Duodenal mucosa (tissue), 2 donors: ENCODE results near the gene MARCHF3.

Experiments used
- H3K27ac ChIP-seq: one replicate; pipeline ENCODE4 v1.7.0; 2013; ENCODE audit warnings: low read depth, low read length
- H3K27me3 ChIP-seq, 2 donors: one replicate each; pipeline ENCODE4 v1.7.0; 2013; ENCODE audit warnings: low read length in 2 of 2, control low read depth in 1 of 2; ENCODE audit not compliant: insufficient read depth in 2 of 2, control insufficient read depth in 1 of 2
- H3K36me3 ChIP-seq, 2 donors: one replicate each; pipeline ENCODE4 v1.7.0; 2013; ENCODE audit warnings: low read length in 2 of 2, control low read depth in 1 of 2; ENCODE audit not compliant: insufficient read depth in 2 of 2, control insufficient read depth in 1 of 2
- H3K4me1 ChIP-seq, 2 donors: one replicate each; pipeline ENCODE4 v1.7.0; 2013; ENCODE audit warnings: low read length in 2 of 2, control low read depth in 1 of 2; ENCODE audit not compliant: insufficient read depth in 2 of 2, control insufficient read depth in 1 of 2
- H3K4me3 ChIP-seq, 2 donors: one replicate each; pipeline ENCODE4 v1.7.0; 2013; ENCODE audit warnings: low read length in 2 of 2, low read depth in 1 of 2
- H3K9ac ChIP-seq, 2 donors: one replicate each; pipeline ENCODE4 v1.7.0; 2013; ENCODE audit warnings: low read length in 2 of 2, low read depth in 1 of 2
- H3K9me3 ChIP-seq, 2 donors: one replicate each; pipeline ENCODE4 v1.7.0; 2013; ENCODE audit warnings: low read length in 2 of 2, control low read depth in 1 of 2; ENCODE audit not compliant: control insufficient read depth in 1 of 2

The MARCHF3 gene

DNA sequence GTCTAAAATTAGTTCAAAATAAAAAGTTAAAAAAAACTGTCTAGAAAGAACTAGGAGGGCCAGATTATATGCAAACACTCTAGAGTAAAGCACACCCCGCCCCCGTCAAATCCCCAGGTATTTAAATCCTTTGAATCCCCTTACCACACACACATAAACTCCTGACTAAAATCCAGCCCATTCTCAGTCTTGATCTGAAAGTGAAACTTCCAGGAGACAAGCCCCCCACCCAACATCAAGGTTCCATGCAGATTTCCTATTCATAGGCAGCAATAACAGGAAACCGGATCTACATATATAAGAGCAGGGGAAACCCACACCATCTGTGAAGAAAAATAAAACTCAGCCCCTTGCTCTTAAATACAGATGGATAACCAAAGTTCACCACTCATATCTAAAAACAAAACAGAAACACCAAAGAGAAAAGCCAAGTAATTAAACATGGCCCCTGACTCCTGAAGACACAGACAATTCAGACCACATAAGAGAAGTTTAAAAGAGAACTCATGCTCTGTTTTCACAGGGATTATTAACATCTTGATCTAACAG lies 42.3 kb downstream of the MARCHF3 start:
- H3K4me3 ChIP-seq = no peak overlapping the region
- H3K4me1 ChIP-seq = no peaks in the 10 kb centered on the region
- H3K36me3 ChIP-seq = no peaks in the 10 kb centered on the region
- H3K9ac ChIP-seq = no peak overlapping the region
- H3K27me3 ChIP-seq = no peaks in the 10 kb centered on the region
- H3K9me3 ChIP-seq = no peaks in the 10 kb centered on the region
- no peak overlapping the region for H3K27ac ChIP-seq

DNA sequence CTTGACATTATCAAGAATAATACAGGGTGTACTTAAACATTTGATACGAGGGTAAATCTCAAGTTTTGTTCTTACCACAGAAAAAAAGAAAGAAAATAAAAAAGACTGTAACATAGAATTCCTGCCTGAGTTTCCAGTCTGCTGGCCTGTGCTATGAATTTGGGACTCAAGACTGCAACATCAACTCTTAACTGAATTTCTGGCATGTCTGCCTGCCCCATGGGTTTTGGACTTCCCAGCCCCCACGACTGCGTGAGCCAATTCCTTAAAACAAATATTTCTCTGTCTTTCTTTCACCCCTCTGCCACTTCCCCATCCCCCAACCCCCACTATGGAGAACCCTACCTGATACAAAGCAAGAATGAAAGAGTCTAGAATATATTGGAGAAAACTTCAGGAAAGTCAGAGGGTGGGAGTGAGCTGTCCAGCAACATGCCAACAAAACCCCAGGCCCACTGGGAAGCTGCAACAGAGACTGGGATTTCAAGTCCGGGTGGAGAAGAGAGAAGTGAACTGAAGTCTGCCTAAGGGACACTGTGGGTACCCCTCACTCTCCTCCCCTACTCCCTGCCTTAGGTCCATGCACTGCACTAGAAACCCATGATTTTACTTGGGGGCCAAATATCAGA lies 43.0 kb downstream of the MARCHF3 start:
- no peak overlapping the region for H3K27ac ChIP-seq
- H3K4me1 ChIP-seq = no peaks in the 10 kb centered on the region
- H3K36me3 ChIP-seq = no peaks in the 10 kb centered on the region
- no peaks in the 10 kb centered on the region for H3K27me3 ChIP-seq
- H3K9ac ChIP-seq = no peak overlapping the region
- no peak overlapping the region for H3K4me3 ChIP-seq
- no peaks in the 10 kb centered on the region for H3K9me3 ChIP-seq

DNA sequence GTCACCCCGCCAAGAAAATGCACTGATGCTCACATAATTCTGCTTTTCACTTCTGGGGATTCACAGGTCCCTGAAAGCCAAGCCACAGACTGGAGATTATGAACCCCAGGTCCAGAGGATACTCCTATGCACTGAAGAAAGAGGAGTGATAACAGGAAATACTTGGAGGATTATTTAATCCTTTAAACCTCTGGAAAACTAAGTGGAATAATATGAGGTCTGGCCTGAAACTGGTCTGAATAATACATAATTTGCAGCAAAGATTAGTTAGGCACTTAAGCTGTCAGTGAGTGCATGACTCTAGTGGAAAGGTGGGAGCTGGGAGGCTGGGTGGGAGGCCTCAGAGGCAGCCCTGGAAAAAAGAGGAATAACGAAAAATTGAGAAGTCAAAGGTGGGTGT lies 45.7 kb downstream of the MARCHF3 start:
- no peak overlapping the region for H3K27ac ChIP-seq
- H3K36me3 ChIP-seq = no peaks in the 10 kb centered on the region
- H3K9me3 ChIP-seq = no peaks in the 10 kb centered on the region
- no peak overlapping the region for H3K9ac ChIP-seq
- no peaks in the 10 kb centered on the region for H3K4me1 ChIP-seq
- H3K27me3 ChIP-seq = no peaks in the 10 kb centered on the region
- no peak overlapping the region for H3K4me3 ChIP-seq

DNA sequence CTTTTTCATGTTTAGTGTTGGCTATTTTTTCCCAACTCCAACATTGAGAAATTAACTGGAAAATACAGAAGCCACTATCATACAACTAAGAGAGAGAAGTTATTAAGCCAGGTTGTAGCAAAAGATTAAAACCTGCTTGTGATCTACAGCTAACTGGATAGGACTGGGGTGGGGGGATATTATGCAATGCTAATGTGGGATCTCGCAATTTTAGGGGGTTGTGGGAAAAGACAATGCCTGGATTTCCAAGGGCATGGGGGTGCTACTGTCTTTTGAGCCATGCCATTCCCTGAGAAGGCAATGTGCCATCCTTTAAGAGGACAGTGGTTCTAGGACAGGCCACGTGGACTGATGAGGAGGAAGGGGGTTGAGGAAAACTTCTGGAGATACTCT lies 46.5 kb downstream of the MARCHF3 start:
- Histone ChIP-seq H3K9me3 (no peaks in the 10 kb centered on the region), H3K27ac (no peak overlapping the region), H3K36me3 (no peaks in the 10 kb centered on the region), H3K4me1 (no peaks in the 10 kb centered on the region), H3K4me3 (no peak overlapping the region), H3K27me3 (no peaks in the 10 kb centered on the region), H3K9ac (no peak overlapping the region)

DNA sequence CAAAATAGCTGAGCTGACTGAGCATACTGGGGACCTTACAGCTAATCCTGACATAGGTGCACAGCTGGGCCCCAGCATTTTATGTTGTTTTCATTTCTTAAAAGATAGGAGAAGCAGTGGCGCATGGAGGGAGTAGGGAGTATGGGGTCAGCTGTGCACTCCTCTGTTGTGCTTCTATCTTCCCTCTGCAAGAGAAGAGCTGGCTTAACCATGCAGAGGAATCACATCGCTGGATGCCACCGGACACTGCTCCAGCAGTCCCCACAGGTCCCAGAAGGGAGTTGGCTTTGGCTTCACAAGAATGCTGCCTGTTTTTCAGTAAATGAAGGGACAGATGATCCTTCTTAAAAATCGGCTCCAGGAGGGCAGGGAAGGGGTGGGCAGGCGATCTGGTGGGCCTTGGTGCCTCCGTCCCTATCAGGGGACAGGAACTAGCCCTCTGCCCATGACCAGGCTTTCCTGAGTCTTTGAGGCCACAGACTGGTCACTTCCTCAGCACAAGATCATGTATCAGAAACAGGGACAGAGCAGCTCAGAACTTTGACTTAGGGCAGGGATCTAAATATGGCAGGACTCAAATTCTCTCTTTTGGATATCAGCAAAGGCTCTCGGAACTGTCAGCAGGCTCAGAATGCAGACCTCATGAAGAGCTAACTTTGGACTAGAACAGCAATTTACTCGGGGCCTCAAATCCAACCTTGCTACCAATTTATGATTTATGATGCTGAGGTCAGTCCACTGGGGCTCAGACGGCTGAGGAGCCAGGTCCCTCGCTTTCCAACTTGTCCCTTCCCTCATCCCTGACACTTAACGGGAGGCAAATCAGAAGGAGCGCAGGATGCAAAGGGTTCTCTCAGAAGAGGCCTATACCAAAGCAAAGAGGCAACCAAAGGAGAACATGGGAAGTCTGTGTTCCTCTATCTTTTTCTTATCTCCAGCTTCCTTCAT lies 47.2 kb downstream of the MARCHF3 start:
- Histone ChIP-seq H3K27ac (no peak overlapping the region), H3K9ac (no peak overlapping the region), H3K9me3 (no peaks in the 10 kb centered on the region)

DNA sequence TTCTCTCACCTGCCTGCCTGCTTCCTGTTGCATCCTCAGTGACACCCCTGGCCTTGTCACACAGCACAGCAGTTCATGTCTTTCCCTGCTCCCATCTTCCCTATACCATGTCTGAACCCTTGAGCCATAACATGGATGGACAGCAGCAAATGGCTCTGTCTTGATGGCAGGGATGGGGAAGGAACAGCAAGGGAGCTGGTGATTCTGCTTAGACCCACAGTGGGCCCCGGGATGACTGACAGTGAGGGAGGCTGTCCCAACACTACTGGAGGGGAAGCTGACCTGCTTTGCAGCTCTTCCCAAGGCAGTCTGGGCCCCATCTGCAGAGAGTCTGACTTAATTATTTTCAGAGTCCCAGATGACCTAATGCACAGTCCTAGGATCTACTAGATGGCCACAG lies 48.2 kb downstream of the MARCHF3 start:
- H3K9ac ChIP-seq = no peak overlapping the region
- no peaks in the 10 kb centered on the region for H3K4me1 ChIP-seq
- H3K4me3 ChIP-seq = no peak overlapping the region
- H3K27ac ChIP-seq = no peak overlapping the region
- H3K9me3 ChIP-seq = no peaks in the 10 kb centered on the region
- H3K36me3 ChIP-seq = no peaks in the 10 kb centered on the region
- no peaks in the 10 kb centered on the region for H3K27me3 ChIP-seq

More for the DNA sequence above, 47.2 kb downstream of the MARCHF3 start:
- Histone ChIP-seq H3K27me3 (no peaks in the 10 kb centered on the region), H3K4me3 (no peak overlapping the region), H3K36me3 (no peaks in the 10 kb centered on the region), H3K4me1 (no peaks in the 10 kb centered on the region)

DNA sequence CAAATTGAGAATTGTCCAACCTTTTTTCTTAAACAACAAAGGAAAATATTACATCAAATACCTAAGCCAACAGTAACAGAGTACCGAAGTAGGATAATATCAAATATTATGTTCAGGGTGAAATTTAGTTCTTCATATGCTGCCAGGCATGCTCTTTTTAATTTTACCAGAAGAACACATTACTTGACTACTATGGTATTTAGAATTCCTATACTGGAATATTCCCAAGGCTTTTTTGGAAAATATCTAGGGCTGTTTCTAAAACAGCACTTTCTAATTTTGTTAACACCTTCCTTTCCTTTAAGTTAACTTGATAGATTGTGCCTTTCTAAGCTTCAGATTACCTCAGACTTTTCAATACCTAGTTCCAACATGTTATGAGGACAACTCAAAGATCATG lies 48.7 kb downstream of the MARCHF3 start:
- no peak overlapping the region for H3K4me3 ChIP-seq

DNA sequence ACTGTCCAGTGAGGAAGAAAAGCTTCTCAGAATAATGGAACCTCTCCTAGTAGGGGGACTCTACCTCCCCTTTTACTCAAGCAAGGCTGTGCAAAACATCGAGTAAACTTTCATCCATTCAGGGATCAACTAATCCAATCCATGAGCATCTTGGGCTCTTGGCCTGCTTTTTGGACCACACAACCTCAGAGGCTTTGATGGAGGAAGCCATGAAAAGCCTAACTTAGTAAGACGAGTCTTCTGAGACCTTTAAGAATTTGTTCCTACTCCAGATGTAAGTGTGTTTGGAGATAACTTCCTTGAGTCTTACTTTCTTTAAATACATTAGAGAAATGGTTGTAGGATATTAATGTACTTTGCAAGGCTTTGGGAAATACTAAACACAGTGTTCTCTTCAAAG lies 49.1 kb downstream of the MARCHF3 start:
- Histone ChIP-seq H3K4me3 (no peak overlapping the region), H3K27me3 (no peaks in the 10 kb centered on the region), H3K9ac (no peak overlapping the region), H3K36me3 (no peaks in the 10 kb centered on the region), H3K27ac (no peak overlapping the region), H3K4me1 (no peaks in the 10 kb centered on the region), H3K9me3 (no peaks in the 10 kb centered on the region)

More for the DNA sequence above, 48.7 kb downstream of the MARCHF3 start:
- H3K36me3 ChIP-seq = no peaks in the 10 kb centered on the region
- no peak overlapping the region for H3K27ac ChIP-seq
- no peaks in the 10 kb centered on the region for H3K27me3 ChIP-seq
- H3K9ac ChIP-seq = no peak overlapping the region
- no peaks in the 10 kb centered on the region for H3K4me1 ChIP-seq
- H3K9me3 ChIP-seq = no peaks in the 10 kb centered on the region

DNA sequence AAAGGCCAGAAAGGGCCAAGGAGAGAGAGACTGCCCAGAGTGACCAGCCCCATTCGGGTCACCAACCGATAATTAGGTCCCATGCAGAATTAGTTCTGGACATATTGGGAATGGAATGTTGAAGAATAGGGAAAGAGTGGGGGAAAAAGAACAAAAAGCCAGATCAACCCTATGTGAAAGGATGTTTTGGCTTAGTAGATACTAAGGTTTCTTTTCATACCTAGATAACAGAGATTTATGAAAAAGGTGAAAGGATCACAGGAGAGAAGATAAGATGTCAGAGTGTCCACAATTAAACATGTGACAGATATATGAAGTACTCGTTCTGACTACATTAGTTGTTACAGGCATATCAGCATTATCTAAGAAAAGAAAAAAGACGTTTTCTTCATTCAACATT lies 52.1 kb downstream of the MARCHF3 start:
- no peaks in the 10 kb centered on the region for H3K9me3 ChIP-seq
- no peaks in the 10 kb centered on the region for H3K36me3 ChIP-seq
- H3K4me1 ChIP-seq = peaks cover 3 to 4% of the 10 kb centered on the region in 2 donors
- H3K27ac ChIP-seq = no peak overlapping the region
- no peak overlapping the region for H3K9ac ChIP-seq
- H3K4me3 ChIP-seq = no peak overlapping the region
- no peaks in the 10 kb centered on the region for H3K27me3 ChIP-seq

DNA sequence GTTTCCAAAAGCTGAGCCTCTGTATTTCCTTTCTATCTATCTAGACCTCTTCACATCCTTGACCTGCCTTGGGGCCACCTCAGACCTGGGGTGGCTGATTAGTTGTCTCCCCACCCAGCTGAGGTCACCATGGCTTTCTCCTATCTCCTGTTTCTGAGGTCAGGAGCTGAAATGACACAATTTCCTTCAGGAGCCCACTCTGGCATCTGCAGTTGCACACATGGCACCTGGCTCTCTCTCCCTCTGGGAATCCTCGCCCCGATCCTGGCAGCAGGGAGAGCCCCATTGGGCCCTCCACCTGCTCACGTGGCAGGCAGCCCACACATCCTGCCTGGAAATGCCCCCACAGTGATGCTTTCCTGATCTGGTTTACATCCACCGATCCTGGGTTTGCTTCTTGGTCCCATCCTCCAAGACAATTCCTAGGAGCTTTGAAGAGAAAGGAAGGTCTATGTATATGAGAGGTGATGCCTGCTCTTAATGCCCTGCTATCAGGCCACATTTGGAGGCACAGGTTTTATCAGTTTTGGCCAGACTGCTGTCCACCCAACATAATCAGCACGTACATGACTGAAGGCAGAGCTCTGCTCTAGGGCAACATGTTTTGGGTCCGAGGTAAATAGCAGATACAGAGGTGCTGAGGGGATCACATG lies 53.7 kb downstream of the MARCHF3 start:
- no peak overlapping the region for H3K4me3 ChIP-seq
- H3K27me3 ChIP-seq = no peaks in the 10 kb centered on the region
- H3K4me1 ChIP-seq = peaks cover 19 to 20% of the 10 kb centered on the region in 2 donors
- H3K9ac ChIP-seq = no peak overlapping the region
- H3K27ac ChIP-seq = no peak overlapping the region
- no peaks in the 10 kb centered on the region for H3K36me3 ChIP-seq
- no peaks in the 10 kb centered on the region for H3K9me3 ChIP-seq
